GM04504 (cell line): ENCODE results near the gene IL3RA.
"Not testable (repeated sequence)": the region's sequence is repeated elsewhere in the genome, so short reads cannot be mapped to it uniquely, and the experiment has no call there.

Source experiments
- DNase-seq: peaks from one replicate; pipeline ENCODE4 v3.0.0-alpha.2; 2012; ENCODE audit warnings: low read depth

IL3RA gene

GRCh38 chrX:1330605-1331004 is 6.0 kb upstream of the IL3RA start:
- DNase-seq = no peak

GRCh38 chrX:1332433-1332832 is 4.2 kb upstream of the IL3RA start:
- DNase-seq = not testable (repeated sequence)

- DNase-seq = no peak
These were observed 1.7 kb upstream of the IL3RA start for GRCh38 chrX:1334854-1335253.

GRCh38 chrX:1336948-1337779 is 579 bp downstream of the IL3RA start:
- DNase-seq = no peak

- DNase-seq = no peak
These were observed 5.1 kb downstream of the IL3RA start for GRCh38 chrX:1341545-1342184.

DNA sequence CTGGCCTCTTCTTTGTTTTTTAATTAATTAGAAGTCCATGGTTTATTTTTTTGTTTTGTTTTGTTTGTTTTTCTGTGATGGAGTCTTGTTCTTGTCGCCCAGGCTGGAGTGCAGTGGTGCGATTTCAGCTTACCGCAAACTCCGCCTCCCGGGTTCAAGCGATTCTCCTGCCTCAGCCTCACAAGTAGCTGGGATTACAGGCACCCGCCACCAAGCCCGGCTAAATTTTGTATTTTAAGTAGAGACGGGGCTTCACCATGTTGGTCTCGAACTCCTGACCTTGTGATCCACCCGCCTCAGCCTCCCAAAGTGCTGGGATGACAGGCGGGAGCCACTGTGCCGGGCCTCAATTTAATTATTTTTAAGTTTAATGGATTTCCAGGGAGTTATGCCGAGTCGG is 13.0 kb downstream of the IL3RA start:
- not testable (repeated sequence) for DNase-seq

DNA sequence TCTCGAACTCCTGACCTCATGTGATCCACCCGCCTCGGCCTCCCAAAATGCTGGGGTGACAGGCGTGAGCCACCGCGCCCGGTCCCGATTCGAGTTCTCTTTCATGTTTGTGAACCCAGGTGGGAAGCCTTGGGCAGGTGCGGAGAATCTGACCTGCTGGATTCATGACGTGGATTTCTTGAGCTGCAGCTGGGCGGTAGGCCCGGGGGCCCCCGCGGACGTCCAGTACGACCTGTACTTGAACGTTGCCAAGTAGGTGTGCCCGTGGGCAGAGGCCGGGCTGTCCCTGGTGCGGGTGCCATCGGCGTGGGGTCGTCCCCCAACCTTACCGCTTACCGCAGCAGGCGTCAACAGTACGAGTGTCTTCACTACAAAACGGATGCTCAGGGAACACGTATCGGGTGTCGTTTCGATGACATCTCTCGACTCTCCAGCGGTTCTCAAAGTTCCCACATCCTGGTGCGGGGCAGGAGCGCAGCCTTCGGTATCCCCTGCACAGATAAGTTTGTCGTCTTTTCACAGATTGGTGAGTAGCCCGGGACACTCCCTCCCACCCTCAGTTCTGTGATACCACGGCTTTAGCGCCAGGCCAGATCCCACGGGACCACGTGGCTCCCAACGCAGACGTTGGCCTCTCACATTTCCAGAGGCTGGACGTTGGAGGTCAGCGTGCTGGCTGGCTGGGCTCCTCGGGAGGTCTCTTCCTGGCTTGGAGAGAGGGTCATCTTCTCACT is 15.6 kb downstream of the IL3RA start:
- DNase-seq = no peak

- DNase-seq = no peak
These were observed 17.7 kb downstream of the IL3RA start for GRCh38 chrX:1354036-1355019.

DNA sequence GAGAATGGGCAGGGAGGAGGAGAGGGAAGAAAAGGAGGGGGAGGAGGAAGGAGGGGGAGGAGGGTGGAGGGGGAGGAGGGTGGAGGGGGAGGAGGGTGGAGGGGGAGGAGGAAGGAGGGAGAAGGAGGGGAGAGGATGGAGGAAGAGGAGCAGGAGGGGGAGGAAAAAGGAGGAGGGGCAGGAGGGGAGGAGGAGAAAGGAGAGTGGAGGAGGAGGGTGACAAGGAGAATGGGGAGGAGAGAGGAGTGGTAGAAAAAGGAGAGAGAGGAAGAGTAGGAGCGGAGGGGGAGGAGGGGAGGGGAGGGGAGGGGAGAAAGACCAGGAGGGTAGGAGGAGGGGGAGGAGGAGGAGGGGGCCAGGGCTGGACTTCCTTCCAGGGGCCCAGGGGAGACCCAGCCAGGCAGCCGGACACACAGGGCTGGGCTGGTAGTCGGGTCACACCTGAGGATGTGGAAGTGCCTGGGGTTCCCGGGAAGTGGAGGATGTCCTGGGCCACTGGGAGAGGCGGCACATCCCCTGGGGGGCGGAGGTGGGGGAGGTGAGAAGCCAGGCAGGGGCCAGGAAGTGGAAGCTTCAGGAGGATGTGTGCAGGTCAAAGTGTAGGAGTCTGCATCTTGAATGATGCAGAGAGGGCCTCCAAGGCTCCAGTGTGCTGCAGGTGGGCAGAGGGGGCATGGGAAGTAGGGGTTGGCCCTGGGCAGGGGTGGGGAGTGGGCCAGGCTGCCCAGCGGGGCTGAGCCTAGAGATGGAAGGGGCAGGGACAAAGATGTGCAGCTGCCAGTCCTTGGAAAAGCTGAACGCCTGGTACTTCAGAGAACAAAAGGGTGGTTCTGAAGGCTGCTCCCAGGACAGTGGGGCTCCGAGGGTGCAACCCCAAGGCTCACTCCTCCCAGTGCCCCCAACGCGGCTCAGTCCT is 18.8 kb downstream of the IL3RA start:
- no peak for DNase-seq

- DNase-seq = no peak
These were observed 21.4 kb downstream of the IL3RA start for GRCh38 chrX:1357993-1358392.

- no peak for DNase-seq
These were observed 22.4 kb downstream of the IL3RA start for GRCh38 chrX:1358793-1359476.

DNA sequence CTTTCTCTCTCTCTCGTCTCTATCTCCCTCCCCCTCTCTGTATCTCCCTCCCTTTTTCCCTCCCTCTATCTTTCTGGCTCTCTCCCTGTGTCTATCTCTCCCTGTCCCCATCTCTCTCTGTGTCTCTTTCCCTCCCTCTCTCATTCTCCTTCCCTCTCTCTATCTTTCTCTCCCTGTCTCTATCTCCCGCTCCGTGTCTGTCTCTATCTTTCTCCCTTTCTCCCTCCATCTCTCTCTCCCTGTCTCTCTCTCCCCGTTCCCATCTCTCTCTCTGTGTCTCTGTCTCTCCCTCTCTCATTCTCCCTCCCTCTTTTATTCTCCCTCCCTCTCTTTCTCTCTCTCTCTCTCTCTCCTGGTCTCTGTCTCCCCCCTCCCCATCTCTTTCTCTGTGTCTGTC is 22.9 kb downstream of the IL3RA start:
- no peak for DNase-seq

DNA sequence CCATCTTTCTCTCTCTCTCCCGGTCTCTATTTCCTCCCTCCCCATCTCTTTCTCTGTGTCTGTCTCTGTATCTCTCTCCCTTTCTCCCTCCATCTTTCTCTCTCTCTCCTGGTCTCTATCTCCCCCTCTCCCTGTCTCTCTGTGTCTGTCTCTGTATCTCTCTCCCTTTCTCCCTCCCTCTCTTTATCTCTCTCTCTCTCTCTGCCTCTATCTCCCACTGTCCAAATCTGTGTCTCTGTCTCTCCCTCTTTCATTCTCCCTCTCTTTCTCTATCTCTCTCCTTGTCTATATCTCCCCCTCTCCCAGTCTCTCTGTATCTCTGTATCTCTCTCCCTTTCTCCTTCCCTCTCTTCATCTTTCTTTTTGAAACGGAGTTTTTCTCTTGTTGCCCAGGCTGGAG is 23.6 kb downstream of the IL3RA start:
- DNase-seq = no peak

DNA sequence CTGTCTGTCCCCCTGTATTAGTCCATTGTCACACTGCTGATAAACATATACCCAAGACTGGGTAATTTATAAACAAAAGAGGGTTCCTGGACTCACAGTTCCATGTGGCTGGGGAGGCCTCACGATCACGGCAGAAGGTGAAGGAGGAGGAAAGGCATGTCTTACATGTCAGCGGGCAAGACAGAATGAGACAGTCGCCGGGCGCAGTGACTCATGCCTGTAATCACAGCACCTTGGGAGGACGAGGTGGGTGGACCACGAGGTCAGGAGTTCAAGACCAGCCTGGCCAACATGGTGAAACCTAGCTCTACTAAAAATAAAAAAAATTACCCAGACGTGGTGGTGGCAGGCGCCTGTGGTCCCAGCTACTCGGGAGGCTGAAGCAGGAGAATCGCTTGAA is 24.7 kb downstream of the IL3RA start:
- no peak for DNase-seq

DNA sequence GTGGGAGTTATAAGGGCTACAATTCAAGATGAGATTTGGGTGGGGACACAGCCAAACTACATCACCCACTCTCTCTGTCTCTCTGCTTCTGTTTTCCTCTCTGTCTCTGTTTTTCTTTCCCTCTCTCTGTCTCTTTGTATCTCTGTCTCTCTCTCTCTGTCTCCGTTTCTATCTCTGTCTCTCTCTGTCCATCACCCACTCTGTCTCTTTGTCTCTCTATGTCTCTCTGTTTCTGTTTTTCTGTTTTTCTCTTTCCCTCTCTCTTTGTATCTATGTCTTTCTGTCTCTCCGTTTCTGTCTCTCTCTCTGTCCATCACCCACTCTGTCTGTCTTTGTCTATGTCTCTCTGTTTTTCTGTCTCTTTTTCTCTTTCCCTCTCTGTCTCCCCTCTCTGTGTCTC is 25.3 kb downstream of the IL3RA start:
- no peak for DNase-seq

- DNase-seq = not testable (repeated sequence)
These were observed 29.8 kb downstream of the IL3RA start for GRCh38 chrX:1366363-1366762.

DNA sequence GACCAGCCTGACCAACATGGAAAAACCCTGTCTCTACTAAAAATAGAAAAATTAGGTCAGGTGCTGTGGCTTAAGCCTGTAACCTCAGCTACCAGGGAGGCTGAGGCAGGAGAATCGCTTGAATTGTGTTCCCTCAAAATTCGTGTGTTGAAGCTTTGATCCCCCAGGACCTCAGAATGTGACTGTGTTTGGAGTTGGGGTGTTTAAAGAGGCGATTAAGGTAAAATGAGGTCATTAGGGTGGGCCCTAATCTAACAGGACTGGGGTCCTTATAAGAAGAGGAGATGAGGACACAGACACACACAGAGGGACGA is 31.8 kb downstream of the IL3RA start:
- no peak for DNase-seq

- DNase-seq = no peak
These were observed 41.7 kb downstream of the IL3RA start for GRCh38 chrX:1378306-1378759.

DNA sequence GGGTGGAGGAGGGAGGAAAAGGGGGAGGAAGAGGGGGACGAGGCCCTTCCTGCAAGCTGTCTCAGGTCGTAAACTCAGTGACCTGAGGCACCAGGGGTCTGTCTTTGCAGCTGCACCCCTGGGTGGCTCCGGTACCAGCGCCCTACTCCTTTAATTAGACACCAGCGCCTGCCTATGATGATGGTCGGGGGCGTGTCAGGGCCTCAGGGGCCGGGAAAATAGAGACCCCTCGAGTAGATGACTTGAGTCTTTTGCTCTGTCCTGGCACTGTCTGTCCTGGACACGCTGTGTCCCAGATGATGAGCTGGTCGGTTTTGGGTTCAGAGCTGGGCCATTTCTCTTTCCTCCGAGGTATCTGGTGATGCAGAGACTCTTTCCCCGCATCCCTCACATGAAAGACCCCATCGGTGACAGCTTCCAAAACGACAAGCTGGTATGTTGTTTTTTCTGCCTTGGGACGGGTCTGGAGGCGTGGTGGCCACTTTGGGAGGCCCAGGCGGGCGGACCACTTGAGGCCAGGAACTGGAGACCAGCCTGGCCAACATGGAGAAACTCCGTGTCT is 44.2 kb downstream of the IL3RA start:
- no peak for DNase-seq
